ENCODE results near the gene TBC1D25.

Gene TBC1D25

DNA sequence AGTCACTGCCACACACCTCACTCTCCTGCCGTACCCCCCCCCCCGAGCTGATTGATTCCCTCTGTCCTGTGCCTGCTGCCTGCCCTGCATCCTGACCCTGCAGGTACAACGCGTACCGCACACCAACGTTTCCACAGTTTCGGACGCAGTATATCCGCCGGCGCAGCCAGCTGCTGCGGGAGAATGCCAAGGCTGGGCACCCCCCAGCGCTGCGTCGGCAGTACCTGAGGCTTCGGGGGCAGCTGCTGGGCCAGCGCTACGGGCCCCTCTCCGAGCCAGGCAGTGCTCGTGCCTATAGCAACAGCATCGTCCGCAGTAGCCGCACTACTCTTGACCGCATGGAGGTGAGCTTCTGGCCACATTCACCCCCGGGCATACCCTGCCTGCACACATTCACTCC lies 59.1 kb downstream of the TBC1D25 start:
- TF ChIP-seq CREB1 (IDR thresholded peaks at IDR 0.05; ENCODE audit: low read depth) = no peak
- TF ChIP-seq, protein P1, sequence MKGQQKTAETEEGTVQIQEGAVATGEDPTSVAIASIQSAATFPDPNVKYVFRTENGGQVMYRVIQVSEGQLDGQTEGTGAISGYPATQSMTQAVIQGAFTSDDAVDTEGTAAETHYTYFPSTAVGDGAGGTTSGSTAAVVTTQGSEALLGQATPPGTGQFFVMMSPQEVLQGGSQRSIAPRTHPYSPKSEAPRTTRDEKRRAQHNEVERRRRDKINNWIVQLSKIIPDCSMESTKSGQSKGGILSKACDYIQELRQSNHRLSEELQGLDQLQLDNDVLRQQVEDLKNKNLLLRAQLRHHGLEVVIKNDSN (IDR thresholded peaks at IDR 0.05) = no peak
- no peak for TF ChIP-seq TCF12 (IDR thresholded peaks at IDR 0.05; ENCODE audit: low read depth)
- no peak for TF ChIP-seq NFIC (IDR thresholded peaks at IDR 0.05)
- no peak for TF ChIP-seq TAF1 (IDR thresholded peaks at IDR 0.05; ENCODE audit: low read depth)
- TF ChIP-seq, protein P2, sequence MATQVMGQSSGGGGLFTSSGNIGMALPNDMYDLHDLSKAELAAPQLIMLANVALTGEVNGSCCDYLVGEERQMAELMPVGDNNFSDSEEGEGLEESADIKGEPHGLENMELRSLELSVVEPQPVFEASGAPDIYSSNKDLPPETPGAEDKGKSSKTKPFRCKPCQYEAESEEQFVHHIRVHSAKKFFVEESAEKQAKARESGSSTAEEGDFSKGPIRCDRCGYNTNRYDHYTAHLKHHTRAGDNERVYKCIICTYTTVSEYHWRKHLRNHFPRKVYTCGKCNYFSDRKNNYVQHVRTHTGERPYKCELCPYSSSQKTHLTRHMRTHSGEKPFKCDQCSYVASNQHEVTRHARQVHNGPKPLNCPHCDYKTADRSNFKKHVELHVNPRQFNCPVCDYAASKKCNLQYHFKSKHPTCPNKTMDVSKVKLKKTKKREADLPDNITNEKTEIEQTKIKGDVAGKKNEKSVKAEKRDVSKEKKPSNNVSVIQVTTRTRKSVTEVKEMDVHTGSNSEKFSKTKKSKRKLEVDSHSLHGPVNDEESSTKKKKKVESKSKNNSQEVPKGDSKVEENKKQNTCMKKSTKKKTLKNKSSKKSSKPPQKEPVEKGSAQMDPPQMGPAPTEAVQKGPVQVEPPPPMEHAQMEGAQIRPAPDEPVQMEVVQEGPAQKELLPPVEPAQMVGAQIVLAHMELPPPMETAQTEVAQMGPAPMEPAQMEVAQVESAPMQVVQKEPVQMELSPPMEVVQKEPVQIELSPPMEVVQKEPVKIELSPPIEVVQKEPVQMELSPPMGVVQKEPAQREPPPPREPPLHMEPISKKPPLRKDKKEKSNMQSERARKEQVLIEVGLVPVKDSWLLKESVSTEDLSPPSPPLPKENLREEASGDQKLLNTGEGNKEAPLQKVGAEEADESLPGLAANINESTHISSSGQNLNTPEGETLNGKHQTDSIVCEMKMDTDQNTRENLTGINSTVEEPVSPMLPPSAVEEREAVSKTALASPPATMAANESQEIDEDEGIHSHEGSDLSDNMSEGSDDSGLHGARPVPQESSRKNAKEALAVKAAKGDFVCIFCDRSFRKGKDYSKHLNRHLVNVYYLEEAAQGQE (IDR thresholded peaks at IDR 0.05; ENCODE audit: low read depth) = no peak
- TF ChIP-seq CEBPB (IDR thresholded peaks at IDR 0.05) = no peak
- TF ChIP-seq FOXM1 (IDR thresholded peaks at IDR 0.05; ENCODE audit: borderline replicate concordance, low read depth) = no peak
- TF ChIP-seq TEAD4 (IDR thresholded peaks at IDR 0.05) = no peak
- TF ChIP-seq YY1 (IDR thresholded peaks at IDR 0.05; ENCODE audit: low read depth) = no peak
- TF ChIP-seq, protein P3, sequence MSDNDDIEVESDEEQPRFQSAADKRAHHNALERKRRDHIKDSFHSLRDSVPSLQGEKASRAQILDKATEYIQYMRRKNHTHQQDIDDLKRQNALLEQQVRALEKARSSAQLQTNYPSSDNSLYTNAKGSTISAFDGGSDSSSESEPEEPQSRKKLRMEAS (IDR thresholded peaks at IDR 0.05) = no peak
- no peak for TF ChIP-seq ZBTB7A (IDR thresholded peaks at IDR 0.05; ENCODE audit: low read depth)
- TF ChIP-seq EP300 (IDR thresholded peaks at IDR 0.05; ENCODE audit: borderline replicate concordance) = no peak
- TF ChIP-seq EGR1 (IDR thresholded peaks at IDR 0.05) = no peak
- no peak for TF ChIP-seq RAD21 (IDR thresholded peaks at IDR 0.05; ENCODE audit: low read depth)

- TF ChIP-seq TAF1 (IDR thresholded peaks at IDR 0.05; ENCODE audit: low read depth) (no peak), NFIC (IDR thresholded peaks at IDR 0.05) (no peak), ZBTB7A (IDR thresholded peaks at IDR 0.05; ENCODE audit: low read depth) (no peak), FOXM1 (IDR thresholded peaks at IDR 0.05; ENCODE audit: borderline replicate concordance, low read depth) (no peak), CEBPB (IDR thresholded peaks at IDR 0.05) (no peak), CREB1 (IDR thresholded peaks at IDR 0.05; ENCODE audit: low read depth) (no peak), TCF12 (IDR thresholded peaks at IDR 0.05; ENCODE audit: low read depth) (no peak), RAD21 (IDR thresholded peaks at IDR 0.05; ENCODE audit: low read depth) (no peak)
- TF ChIP-seq, protein P1 (IDR thresholded peaks at IDR 0.05) = no peak
- TF ChIP-seq, protein P3 (IDR thresholded peaks at IDR 0.05) = no peak
- TF ChIP-seq, protein P2 (IDR thresholded peaks at IDR 0.05; ENCODE audit: low read depth) = no peak
Measured at GRCh38 chrX:48599341-48599740, 59.8 kb downstream of the TBC1D25 start.

GRCh38 chrX:48600226-48600625 lies 60.7 kb downstream of the TBC1D25 start:
- TF ChIP-seq FOXM1 (IDR thresholded peaks at IDR 0.05; ENCODE audit: borderline replicate concordance, low read depth) = no peak
- TF ChIP-seq, protein P1 (IDR thresholded peaks at IDR 0.05) = no peak
- TF ChIP-seq, protein P2 (IDR thresholded peaks at IDR 0.05; ENCODE audit: low read depth) = no peak
- no peak for TF ChIP-seq EP300 (IDR thresholded peaks at IDR 0.05; ENCODE audit: borderline replicate concordance)
- no peak for TF ChIP-seq NFIC (IDR thresholded peaks at IDR 0.05)
- no peak for TF ChIP-seq CREB1 (IDR thresholded peaks at IDR 0.05; ENCODE audit: low read depth)
- TF ChIP-seq, protein P3 (IDR thresholded peaks at IDR 0.05) = no peak
- TF ChIP-seq ZBTB7A (IDR thresholded peaks at IDR 0.05; ENCODE audit: low read depth) = no peak
- no peak for TF ChIP-seq TCF12 (IDR thresholded peaks at IDR 0.05; ENCODE audit: low read depth)
- no peak for TF ChIP-seq TAF1 (IDR thresholded peaks at IDR 0.05; ENCODE audit: low read depth)
- TF ChIP-seq CEBPB (IDR thresholded peaks at IDR 0.05) = no peak
- TF ChIP-seq TEAD4 (IDR thresholded peaks at IDR 0.05) = no peak
